ENCODE results near the gene SNRPD2.
A peak's percentile ranks its signal among the peaks of the same experiment; 100 is the strongest.
"Not testable (repeated sequence)": the region's sequence is repeated elsewhere in the genome, so short reads cannot be mapped to it uniquely, and the experiment has no call there.

Gene SNRPD2

DNA sequence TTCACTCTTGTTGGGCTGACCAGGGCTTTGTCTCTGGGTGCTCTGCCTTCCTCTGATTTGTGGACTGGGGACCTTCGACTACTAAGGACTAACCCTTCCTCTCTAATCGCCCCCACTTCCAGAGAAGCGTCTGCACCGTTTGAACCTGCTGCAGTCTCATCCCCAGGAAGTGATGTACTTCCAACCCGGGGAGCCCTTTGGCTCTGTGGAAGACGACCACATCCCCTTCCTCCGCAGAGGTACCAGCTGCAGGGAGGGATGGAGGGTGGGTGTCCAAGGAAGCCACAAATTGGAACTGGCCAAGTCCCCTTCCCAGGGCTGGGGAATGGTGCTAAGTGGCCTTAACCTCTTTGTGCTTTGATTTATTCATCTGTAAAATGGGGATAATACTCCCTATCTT is 9.9 kb upstream of the SNRPD2 start:
- no peak for DNase-seq

DNA sequence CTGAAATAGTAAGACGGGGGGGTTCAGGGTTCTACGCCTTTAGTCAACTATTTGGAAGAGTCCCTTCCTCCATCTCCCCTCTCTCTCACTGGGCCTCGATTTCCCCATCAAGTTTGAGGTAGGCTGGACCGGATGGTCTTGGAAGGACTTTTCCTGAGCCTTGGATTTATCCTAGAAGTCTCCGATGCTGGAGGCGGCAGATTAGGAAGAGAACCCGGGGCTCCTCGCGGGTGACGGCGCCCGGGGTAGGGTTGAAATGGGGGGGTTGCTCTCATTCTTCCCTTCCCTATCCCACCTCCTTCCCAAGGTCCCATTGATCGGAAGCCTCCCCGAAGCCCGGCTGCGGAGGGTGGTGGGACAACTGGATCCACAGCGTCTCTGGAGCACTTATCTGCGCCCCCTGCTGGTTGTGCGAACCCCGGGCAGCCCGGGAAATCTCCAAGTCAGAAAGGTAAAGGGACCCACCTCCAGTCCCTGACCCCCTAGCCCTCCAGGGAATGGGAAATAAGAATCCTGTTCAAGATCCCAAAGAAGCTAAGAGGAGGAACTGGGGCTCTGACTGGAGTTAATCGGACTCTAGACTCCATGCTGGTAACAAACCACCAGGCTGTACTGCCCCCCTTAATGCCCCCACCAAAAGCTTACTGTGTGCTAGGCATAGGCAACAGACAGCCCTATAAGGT is 1.5 kb upstream of the SNRPD2 start:
- peak; percentile 30 for DNase-seq

DNA sequence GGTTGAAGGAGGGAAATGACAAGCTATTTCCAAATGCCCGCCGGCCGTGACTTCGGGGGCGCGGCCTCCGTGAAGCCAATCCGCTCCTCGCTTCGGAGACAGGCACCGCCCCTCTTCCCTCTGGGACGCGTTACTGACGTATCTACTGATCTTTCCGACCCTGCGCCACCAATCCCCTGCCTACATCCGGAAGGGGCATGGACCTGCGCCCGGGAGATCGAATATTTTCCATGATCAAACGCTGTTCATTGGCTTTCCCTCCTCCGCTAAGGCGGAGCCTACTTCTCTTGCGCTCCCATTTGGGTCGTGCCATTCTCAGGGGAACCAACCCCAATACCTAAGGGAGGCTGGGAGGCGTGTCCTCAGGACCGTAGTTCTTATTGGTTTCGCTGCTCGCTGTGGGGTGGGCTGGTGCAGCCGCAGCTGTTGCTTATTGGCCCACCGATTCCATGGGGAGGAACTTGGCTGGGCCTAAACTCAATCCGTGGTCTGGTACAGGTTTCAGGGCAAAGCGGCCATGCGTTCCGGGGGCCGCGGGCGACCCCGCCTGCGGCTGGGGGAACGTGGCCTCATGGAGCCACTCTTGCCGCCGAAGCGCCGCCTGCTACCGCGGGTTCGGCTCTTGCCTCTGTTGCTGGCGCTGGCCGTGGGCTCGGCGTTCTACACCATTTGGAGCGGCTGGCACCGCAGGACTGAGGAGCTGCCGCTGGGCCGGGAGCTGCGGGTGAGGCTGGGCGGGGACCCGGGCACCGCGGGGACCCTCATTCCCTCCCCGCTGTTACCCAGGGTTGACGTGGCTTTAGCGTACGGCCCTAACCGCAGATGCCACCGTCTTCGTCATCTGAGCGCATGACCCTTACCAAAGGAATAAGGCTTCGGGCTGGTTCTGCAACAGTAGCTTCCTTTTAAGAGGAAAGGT is 693 bp upstream of the SNRPD2 start, which contains the start of gene QPCTL:
TSS of gene QPCTL (plus strand) at position 480 of the 919 bp plus-strand sequence. CDS start at position 518, 38 bp downstream.
- peak; percentile 100 for DNase-seq

DNA sequence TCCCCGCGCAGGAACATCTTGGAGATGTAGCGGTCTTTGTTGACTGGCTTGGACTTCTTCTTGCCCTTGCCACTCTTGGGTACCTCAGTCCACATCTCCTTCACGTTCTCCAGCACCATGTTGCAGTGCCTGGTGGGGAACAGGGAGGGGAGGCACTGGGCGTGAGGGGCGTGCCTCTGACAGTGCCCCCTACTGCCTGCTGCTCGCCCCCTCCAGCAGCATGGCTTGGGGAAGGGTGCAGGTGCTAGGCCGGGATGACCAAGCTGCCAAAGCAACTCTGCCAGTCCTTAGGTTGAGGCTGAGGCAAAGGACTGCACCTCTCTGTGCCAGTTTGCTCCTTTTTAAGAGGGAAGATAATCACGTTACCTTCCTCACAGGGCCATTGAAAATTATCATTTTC is 4.2 kb downstream of the SNRPD2 start:
- DNase-seq = no peak

DNA sequence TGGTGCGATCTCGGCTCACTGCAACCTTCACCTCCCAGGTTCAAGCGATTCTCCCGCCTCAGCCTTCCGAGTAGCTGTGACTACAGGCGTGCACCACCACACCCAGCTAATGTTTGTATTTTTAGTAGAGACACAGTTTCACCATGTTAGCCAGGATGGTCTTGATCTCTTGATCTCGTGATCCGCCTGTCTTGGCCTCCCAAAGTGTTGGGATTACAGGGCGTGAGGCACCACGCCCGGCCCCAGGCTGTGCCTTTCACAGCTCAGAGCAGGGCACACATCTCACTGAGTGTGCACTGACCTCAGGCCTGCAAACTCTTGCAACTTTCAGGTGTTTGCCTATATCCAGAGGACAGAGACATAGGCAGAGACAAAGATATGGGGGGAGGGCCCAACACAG is 6.7 kb downstream of the SNRPD2 start:
- not testable (repeated sequence) for DNase-seq

DNA sequence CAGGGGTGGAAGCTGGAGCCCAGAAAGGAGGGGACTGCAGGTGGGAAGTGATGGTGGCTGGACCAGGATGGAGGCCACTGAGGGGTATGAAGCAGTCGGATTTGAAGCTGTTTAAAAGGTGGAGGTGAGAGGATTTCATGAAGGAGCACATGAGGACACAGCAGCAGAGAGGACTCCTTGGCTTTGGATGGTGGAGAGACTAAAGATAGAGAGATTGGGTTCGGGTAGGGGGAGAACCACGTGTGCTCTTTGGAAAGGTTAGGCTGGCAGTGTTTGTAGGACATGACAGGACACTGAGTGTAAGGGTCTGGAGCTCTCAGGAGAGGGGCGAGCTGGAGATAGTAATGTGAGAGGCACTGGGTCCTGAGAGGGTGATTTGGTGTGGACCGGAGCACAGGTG is 8.8 kb downstream of the SNRPD2 start:
- no peak for DNase-seq

DNA sequence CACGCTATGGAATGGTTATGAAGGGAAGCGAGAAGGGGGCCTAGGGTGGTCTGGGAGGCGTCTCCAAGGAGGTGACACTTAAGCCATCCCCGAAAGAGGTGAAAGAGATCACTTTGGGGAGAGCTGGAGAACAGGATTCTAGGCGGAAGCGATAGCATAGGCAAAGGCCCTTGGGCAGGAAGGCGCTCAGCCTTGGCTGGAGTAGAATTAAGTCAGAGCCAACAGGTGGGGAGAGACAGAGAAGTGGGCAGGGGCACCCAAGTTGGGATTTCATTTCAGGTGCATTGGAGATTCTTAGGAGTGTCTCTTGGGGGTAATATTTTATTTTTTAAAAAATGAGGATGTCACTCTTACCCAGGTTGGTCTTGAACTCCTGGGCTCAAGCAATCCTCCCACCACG is 9.6 kb downstream of the SNRPD2 start:
- DNase-seq = no peak

DNA sequence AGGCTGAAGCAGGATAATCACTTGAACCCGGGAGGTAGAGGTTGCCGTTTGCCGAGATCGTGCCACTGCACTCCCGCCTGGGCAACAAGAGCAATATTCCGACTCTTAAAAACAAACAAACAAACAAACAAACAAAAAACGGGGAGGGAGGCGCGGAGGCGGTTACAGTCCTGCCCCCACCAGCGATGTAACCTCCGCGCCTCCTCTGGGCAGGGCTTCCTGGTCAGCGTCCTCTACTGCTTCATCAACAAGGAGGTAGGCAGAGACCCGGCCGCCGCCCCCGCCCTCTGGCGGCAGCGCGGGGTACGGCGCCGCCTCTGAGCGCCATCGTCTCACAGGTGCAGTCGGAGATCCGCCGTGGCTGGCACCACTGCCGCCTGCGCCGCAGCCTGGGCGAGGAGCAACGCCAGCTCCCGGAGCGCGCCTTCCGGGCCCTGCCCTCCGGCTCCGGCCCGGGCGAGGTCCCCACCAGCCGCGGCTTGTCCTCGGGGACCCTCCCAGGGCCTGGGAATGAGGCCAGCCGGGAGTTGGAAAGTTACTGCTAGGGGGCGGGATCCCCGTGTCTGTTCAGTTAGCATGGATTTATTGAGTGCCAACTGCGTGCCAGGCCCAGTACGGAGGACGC is 10.2 kb downstream of the SNRPD2 start:
- DNase-seq = peak; percentile 19

DNA sequence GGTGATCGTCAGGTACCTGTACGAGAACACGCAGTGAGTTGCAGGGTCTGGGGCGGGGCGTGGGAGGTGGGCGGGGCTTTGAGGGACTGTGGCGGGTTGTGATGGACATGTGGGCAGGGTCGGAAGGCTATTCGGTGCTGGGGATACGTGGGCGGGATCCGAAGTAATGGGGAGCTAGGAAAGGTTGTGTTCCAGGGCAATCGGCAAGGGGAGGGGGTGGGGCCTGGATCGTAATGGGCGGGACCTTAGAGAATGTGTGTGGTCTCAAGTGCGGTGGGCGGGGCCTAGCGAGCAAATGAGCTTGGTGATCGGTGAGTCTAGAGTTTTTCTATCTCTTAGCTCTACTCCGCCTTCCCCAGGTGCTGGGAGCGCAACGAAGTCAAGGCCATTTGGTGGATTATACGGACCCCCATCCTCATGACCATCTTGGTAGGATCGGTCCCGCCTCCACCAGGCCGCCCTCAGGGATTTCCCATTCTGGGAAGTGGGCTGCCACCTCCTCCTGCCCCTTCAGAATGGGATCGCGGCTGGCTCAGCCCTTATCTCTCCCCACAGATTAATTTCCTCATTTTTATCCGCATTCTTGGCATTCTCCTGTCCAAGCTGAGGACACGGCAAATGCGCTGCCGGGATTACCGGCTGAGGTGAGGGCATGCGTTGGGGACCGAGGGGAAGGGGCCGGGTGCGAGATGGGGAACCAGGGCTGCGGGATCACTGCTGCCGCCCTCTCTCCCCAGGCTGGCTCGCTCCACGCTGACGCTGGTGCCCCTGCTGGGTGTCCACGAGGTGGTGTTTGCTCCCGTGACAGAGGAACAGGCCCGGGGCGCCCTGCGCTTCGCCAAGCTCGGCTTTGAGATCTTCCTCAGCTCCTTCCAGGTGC is 14.2 kb downstream of the SNRPD2 start:
- no peak for DNase-seq

DNA sequence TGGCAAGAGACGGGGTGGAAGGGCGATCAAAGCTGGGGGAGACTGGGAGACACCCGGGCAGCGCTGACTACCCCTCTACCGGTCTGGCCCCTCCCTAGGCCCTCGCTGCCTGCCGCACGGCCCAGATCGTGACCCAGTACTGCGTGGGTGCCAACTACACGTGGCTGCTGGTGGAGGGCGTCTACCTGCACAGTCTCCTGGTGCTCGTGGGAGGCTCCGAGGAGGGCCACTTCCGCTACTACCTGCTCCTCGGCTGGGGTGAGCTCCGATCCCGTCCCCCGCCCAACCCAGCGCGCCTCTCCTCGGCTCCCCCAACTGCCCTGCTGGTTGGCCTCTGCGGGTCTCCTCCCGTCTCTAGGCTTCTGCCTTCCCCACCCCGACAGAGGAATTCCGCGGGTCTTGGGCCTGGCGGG is 14.9 kb downstream of the SNRPD2 start:
- DNase-seq = no peak

DNA sequence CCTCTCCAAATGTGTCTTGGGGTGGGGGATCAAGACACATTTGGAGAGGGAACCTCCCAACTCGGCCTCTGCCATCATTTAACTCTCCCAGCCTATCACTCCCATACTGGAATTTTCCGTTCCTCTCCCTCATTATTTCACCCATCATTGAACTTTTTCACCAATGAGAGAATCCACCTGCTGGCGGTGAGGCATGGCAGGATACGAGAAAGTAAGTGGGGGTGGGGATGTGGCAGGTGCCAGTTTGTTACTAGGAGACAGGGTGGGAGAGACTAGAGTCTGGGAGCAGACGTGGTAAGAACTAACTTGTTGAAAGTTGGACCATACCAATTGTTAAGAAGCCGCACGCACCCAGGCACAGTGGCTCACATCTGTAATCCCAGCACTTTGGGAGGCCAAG is 16.8 kb downstream of the SNRPD2 start:
- no peak for DNase-seq

DNA sequence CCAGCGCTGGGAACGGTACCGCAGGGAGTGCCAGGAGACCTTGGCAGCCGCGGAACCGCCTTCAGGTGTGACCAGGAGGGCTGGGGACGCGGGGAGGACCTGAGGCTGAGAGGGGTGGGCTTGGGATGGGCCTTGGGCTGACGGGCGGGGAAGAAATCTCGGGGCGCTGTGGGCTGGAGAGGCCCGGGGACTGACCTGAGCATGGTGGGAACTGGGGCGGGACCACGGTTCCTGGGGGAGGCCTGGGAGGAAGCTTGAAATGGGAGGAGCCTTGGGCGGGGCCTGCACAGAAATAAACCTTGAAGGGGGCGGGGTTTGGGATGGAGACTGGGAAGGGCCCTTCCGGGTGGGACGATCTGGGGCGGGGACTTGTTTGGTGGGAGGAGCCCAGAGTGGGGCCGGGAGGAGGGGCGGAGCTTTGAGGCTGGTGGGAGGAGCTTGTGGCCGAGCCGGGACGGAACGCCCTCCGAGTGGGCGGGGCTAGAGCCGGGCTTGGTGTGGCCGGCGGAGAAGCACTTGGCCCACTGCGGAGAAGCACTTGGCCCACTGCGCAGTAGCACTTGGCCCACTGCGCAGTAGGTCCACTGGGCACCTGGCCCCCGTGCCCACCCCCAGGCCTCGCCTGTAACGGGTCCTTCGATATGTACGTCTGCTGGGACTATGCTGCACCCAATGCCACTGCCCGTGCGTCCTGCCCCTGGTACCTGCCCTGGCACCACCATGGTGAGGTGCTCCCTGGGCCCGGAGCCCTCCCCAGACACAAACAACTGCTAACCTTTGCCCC is 20.9 kb downstream of the SNRPD2 start:
- DNase-seq = peak; percentile 49

DNA sequence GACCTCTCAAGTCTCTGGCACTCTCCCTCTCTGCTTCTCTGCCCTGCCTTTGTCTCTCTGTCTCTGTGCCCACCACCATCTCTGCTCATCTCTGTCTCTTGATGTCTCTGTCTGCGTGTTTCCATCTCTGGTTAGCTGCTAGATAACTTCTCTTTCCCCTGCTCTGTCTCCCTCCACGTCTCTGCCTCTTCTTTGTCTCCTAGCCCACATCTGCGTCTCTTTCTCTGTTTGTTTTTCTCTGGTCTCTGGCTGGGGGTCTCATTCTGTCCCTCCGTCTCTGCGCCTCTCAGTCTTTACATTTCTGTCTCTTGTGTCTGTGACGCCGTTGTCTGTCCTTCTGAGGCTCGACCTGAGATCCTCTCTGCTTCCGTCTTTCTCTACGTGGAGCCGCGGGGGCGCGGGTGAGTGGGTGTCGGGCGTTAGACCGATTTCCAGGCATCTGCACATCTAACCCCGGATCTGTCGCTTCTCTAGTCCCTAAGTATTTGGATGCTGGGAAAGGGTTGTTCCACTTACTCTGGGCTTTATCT is 23.3 kb downstream of the SNRPD2 start:
- no peak for DNase-seq

DNA sequence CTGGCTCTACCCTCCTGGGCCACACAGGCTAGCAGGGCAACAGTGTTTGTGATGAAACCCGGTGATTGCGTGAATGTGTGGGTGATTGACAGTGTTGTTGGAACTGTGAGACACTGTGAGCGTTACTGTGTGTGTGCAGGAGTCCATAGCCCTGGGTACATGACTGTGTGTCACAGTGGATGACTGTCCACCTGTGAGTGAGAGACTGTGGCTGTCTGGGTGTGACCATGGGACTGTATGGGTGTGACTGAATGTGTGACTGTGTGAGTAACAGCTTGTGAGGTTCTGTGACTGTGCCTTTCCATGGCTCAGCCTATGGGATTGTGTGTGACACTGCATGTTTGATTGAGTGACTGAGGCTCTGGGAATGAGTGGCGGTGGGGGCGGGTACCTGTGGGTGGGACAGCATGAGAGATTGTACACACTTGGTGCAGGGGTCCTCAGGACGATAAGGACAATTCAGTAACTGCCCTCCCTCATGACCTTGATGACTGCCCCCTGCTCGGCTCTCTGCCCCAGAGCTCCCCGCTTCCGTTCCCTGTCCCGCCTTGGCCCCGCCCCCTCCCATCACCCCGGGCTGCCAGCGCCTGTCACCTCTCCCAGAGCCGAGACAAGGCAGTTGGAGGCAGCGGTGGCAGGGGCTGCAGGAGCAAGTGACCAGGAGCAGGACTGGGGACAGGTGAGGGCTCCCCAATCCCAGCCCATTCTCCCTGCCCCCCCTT is 24.0 kb downstream of the SNRPD2 start, which contains the start of gene GIPR:
TSS of gene GIPR (plus strand) at position 602 of the 722 bp plus-strand sequence. CDS start 1,300 bp downstream, outside the sequence.
- no peak for DNase-seq

DNA sequence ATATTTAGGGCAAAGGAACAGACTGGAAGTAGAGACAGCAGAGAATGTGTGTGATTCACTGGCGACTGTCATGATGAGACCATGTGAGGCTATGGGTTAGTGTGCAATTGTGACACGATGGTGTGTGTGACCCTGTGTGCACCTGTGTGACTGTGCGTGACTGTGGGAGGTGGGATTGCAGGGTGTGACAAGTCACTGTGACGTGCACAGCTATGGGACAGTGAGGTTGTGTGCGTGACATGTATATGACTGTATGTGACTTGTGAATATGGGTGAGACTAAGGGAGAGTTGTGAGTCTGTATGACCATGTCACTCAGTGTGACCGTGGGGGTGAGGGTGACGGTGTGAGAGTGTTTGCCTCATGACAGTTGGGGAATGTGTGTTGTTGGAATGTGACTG is 27.2 kb downstream of the SNRPD2 start:
- DNase-seq = no peak

DNA sequence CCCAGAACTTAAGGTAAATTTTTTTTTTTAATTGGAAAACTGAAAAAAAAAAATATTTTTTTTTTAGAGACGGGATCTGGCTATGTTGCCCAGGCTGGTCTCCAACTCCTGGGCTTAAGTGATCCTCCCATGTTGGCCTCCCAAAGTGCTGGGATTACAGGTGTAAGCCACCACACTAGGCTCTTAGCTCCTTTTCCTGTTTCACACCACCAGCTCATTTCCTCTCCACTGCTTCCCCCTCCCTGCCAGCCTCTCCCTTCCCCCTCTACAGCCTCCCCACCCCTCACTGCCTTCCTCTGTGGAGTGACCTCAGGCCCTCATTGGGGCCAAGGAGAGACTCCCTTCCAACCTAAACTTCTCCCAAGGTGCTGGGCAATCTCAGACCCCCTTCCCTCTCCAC is 28.0 kb downstream of the SNRPD2 start:
- no peak for DNase-seq

DNA sequence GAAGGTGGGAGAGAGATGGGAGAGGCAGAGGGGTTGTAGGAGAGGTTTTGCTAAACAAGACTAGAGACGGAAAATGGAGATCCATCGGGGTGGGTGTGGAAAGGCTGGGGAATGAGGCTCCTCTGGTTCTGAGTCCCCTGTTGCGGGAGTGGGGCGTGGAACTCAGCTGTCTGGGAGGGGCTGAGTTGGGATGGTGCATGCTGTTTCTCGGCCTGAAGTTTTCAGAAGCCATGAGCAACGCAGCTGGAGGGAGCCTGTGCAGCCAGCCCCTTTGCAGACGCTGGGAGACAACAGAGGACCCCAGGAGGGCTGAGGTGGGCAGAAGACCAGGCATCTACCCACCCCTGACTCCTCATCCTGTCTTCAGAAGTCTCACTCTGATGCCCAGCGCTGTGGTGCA is 31.1 kb downstream of the SNRPD2 start:
- DNase-seq = no peak

DNA sequence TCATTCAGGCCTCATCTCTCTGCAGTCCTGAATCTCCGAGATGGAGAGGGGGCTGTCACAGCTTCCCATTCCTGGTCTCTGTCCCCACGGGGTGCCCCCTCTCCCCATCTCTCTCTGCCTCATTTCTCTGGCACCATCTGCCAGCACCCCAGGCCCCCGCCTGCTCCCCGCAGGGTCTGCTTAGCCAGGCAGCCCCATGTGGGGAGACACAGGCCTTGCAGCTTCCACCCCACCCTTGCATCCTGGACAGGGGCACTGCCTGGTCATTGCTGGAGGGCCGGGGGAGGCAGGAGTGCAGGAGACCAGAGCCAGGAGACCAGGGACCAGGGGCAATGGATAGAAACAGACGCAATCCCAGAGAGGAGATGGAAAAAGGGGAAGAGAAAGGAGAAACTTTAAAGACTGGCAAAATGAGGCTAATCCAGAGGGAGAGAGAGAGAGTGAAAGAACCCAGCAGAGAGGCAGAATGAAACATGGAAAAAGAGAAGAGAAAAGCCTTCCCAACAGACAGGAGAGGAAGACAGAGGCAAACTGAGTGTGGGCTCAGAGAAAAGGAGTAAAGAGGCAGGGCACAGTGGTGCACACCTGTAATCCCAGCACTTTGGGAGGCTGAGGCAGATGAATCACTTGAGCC is 32.5 kb downstream of the SNRPD2 start:
- no peak for DNase-seq

DNA sequence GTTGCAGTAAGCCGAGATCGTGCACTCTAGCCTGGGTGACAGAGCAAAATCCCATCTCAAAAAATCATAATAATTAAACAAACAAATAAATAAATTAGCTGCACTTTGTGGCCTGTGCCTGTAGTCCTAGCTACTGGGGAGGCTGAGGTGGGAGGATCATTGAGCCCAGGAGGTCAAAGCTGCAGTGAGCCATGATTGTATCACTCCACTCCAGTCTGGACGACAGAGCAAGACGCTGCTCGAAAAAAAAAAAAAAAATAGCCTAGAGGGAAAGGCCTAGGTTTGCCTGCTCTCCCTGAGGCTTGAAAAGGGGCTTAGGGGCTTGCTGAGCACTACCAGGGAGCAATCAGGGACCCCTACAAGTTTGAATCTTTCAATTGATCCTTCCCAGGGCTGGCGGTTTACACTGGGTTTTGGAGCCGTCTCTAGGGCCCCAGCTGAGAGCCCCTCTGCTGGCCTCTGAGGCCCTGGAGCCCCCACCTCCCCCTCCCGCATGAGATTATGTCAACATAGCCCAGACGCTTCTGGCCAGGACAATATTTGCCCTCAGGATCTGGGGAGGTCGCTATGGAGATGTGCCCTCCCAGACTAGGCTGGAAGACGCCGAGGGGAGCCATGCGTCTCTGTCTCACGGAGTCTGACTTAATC is 34.1 kb downstream of the SNRPD2 start:
- no peak for DNase-seq

DNA sequence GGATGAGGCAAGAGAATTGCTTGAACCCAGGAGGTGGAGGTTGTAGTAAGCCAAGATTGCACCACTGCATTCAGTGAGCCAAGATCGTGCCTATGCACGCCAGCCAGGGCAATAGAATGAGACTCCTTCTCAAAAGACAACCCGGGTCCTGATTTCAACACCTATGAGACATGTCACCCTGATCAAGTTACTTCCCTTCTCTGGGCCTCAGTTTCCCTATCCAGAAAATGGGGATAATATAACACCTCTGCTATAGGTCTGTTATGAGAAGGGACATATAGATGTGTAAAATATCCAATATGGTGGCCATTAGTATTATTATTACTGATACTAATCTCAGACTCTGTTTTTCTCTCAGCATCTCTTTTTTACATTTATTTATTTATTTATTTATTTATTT is 36.7 kb downstream of the SNRPD2 start:
- DNase-seq = no peak
